Adrenal gland (tissue), 5 donors: ENCODE data around the gene SOX18.

ENCODE experiments used
- CTCF ChIP-seq, 6 experiments: fragments of 450-650 bp in 4 of 6; fragments of 200-600 bp in 2 of 6; sonication (generic) in 1 of 6; IDR thresholded peaks; 1 replicate in 5 of 6; 2 replicates in 1 of 6; pipeline versions ENCODE4 v1.5.1 to v1.8.0; 2016 to 2021; ENCODE audit warnings: antibody characterized with exemption in 6 of 6, mild to moderate bottlenecking in 2 of 6, moderate library complexity in 1 of 6
- POLR2A ChIP-seq, 2 donors: fragments of 450-650 bp; IDR thresholded peaks; one replicate each; pipeline ENCODE4 v1.6.1; 2017; ENCODE audit warnings: antibody characterized with exemption in 2 of 2, mild to moderate bottlenecking in 2 of 2, moderate library complexity in 1 of 2
- donor health status: DM: no; HTN: no; CAD: no.

- TF ChIP-seq CTCF (IDR thresholded peaks at IDR 0.05) (no peak), POLR2A (IDR thresholded peaks at IDR 0.05) (no peak)
Measured at GRCh38 chr20:64042054-64042781, 7.2 kb downstream of the SOX18 start.
